Astrocyte (in vitro differentiated cells and primary cell): ENCODE measurements around the gene TXNL4A. TPM values are rescaled to one million over a fixed set of nuclear protein-coding genes. Genes with fewer than 3 reads are reported as not detected.
"Not testable (repeated sequence)": the region's sequence is repeated elsewhere in the genome, so short reads cannot be mapped to it uniquely, and the experiment has no call there.

Source experiments
- DNase-seq: peaks from one replicate; pipeline ENCODE4 v3.0.0-alpha.2; 2010; ENCODE audit warnings: low read depth
- FAIRE-seq: peaks from 2 replicates; lab custom pipeline; 2011; peaks lifted over from hg19 to GRCh38; lab: Jason Lieb, UNC
- H2AFZ ChIP-seq: 2 replicates; pipeline ENCODE4 v1.6.0; 2012; ENCODE audit warnings: low read depth, low read length, inconsistent platforms
- H3K27ac ChIP-seq: 2 replicates; pipeline ENCODE4 v1.5.1; 2011; ENCODE audit warnings: low read depth, low read length, inconsistent platforms
- H3K27me3 ChIP-seq: 2 replicates; pipeline ENCODE4 v1.6.0; 2011; ENCODE audit warnings: low read length, inconsistent platforms; ENCODE audit not compliant: insufficient read depth
- H3K36me3 ChIP-seq: 2 replicates; pipeline ENCODE4 v1.5.1; 2011; ENCODE audit warnings: low read length, inconsistent platforms; ENCODE audit not compliant: insufficient read depth
- H3K4me1 ChIP-seq: 2 replicates; pipeline ENCODE4 v1.5.1; 2011; ENCODE audit warnings: low read length, inconsistent platforms; ENCODE audit not compliant: insufficient read depth
- H3K4me2 ChIP-seq: 2 replicates; pipeline ENCODE4 v1.6.0; 2012; ENCODE audit warnings: low read length, inconsistent platforms
- H3K4me3 ChIP-seq: 2 replicates; pipeline ENCODE4 v1.5.1; 2011; ENCODE audit warnings: low read depth, mild to moderate bottlenecking, low read length, inconsistent platforms; ENCODE audit not compliant: insufficient read depth
- H3K79me2 ChIP-seq: 2 replicates; pipeline ENCODE4 v1.6.0; 2012; ENCODE audit warnings: mild to moderate bottlenecking, low read length, inconsistent platforms; ENCODE audit not compliant: insufficient read depth
- H3K9ac ChIP-seq: 2 replicates; pipeline ENCODE4 v1.6.0; 2012; ENCODE audit warnings: mild to moderate bottlenecking, low read length, inconsistent platforms
- H3K9me3 ChIP-seq: 2 replicates; pipeline ENCODE4 v1.5.1; 2012; ENCODE audit warnings: low read depth, mild to moderate bottlenecking, low read length, inconsistent platforms; ENCODE audit not compliant: insufficient read depth
- H4K20me1 ChIP-seq: 2 replicates; pipeline ENCODE4 v1.6.0; 2012; ENCODE audit warnings: low read length, inconsistent platforms; ENCODE audit not compliant: insufficient read depth
- H3K27ac Mint-ChIP-seq: one replicate; pipeline ENCODE4 v1.8.0; 2021; ENCODE audit warnings: mild to moderate bottlenecking, mixed read lengths; ENCODE audit not compliant: unreplicated experiment
- H3K27me3 Mint-ChIP-seq: one replicate; pipeline ENCODE4 v1.8.0; 2021; ENCODE audit warnings: low read depth, mixed read lengths; ENCODE audit not compliant: unreplicated experiment
- H3K36me3 Mint-ChIP-seq: one replicate; pipeline ENCODE4 v1.8.0; 2021; ENCODE audit warnings: low read depth, mixed read lengths; ENCODE audit not compliant: unreplicated experiment
- H3K4me1 Mint-ChIP-seq: one replicate; pipeline ENCODE4 v1.8.0; 2021; ENCODE audit warnings: low read depth, mixed read lengths; ENCODE audit not compliant: unreplicated experiment
- H3K4me3 Mint-ChIP-seq: one replicate; pipeline ENCODE4 v1.8.0; 2021; ENCODE audit warnings: mild to moderate bottlenecking, moderate library complexity, mixed read lengths; ENCODE audit not compliant: unreplicated experiment
- H3K9me3 Mint-ChIP-seq: one replicate; pipeline ENCODE4 v1.8.0; 2021; ENCODE audit warnings: mild to moderate bottlenecking, mixed read lengths; ENCODE audit not compliant: unreplicated experiment
- EZH2 ChIP-seq: IDR thresholded peaks from 2 replicates; pipeline ENCODE4 v1.6.1; 2012; ENCODE audit warnings: mild to moderate bottlenecking, low read length, inconsistent platforms; ENCODE audit not compliant: insufficient read depth
- total RNA-seq: library from RNA; stranded (reverse); gene quantifications from 2 replicates; pipeline ENCODE4 v1.2.1, GENCODE V29; 2021
- TF ChIP-seq, protein P1 (sequence below): IDR thresholded peaks from 2 replicates; pipeline ENCODE4 v1.5.1; 2011; ENCODE audit warnings: low read depth, mild to moderate bottlenecking, inconsistent platforms, low read length, moderate library complexity; ENCODE audit not compliant: insufficient read depth

The TXNL4A gene
- total RNA-seq, 1 donor from 2014 or later, result 135 TPM

DNA sequence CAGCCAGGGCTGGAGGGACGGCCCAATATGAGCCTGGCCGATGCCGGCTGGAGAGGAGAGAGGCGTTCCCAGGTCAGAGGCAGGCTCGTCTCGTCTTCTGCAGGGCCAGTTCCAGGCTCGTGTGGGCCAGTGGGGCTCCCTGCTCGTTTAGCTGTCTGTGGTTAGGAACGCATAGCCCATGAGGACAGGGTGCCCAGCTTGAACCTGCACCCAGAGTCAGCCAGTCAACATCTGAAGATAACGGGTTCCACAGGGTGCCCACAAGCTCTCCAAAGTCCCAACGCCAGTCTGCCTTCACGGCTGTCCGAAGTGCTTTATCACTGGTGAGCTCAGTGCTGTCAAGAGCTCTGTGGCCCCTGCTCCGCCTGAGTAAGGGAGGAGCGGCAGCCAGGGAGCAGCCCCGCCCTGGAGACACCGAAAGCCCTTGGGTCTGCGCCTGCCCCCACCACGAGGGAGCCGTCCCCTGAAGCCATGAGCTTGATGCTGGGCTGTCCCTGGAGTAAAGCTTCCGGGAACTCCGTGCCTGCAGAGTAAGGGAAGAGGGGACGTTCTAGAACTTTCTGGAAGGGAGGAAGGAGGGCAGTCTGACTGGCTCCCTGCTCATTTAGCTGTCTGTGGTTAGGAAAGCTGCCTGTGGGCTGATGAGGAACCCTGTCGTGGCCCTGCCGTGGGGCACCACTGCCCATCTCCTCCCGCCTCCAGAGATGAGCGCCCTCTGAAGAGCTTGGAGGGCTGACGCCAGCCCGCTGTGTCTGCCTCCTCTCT lies 26.7 kb downstream of the TXNL4A start:
- H4K20me1 ChIP-seq, result no peaks in the 10 kb centered on the region
- H3K36me3 Mint-ChIP-seq, result peaks cover 2% of the 10 kb centered on the region
- FAIRE-seq (no peak), DNase-seq (peak; percentile 29)
- H3K9ac ChIP-seq, result no peak overlapping the region
- peak overlapping the region; percentile 13 for H3K27ac Mint-ChIP-seq
- H3K9me3 ChIP-seq, result no peaks in the 10 kb centered on the region
- peak overlapping the region; percentile 33 for H3K4me2 ChIP-seq
- TF ChIP-seq, protein P1, sequence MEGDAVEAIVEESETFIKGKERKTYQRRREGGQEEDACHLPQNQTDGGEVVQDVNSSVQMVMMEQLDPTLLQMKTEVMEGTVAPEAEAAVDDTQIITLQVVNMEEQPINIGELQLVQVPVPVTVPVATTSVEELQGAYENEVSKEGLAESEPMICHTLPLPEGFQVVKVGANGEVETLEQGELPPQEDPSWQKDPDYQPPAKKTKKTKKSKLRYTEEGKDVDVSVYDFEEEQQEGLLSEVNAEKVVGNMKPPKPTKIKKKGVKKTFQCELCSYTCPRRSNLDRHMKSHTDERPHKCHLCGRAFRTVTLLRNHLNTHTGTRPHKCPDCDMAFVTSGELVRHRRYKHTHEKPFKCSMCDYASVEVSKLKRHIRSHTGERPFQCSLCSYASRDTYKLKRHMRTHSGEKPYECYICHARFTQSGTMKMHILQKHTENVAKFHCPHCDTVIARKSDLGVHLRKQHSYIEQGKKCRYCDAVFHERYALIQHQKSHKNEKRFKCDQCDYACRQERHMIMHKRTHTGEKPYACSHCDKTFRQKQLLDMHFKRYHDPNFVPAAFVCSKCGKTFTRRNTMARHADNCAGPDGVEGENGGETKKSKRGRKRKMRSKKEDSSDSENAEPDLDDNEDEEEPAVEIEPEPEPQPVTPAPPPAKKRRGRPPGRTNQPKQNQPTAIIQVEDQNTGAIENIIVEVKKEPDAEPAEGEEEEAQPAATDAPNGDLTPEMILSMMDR, result no peak
- no peak for TF ChIP-seq EZH2
- no peak overlapping the region for H3K27ac ChIP-seq
- peak overlapping the region; percentile 23 for H2AFZ ChIP-seq
- no peak overlapping the region for H3K4me3 Mint-ChIP-seq
- no peaks in the 10 kb centered on the region for H3K27me3 Mint-ChIP-seq
- peaks cover 40% of the 10 kb centered on the region for H3K4me1 ChIP-seq
- no peaks in the 10 kb centered on the region for H3K27me3 ChIP-seq
- H3K4me1 Mint-ChIP-seq, result peaks cover 31% of the 10 kb centered on the region
- H3K36me3 ChIP-seq, result no peaks in the 10 kb centered on the region
- H3K4me3 ChIP-seq, result no peak overlapping the region
- no peaks in the 10 kb centered on the region for H3K79me2 ChIP-seq
- no peaks in the 10 kb centered on the region for H3K9me3 Mint-ChIP-seq

DNA sequence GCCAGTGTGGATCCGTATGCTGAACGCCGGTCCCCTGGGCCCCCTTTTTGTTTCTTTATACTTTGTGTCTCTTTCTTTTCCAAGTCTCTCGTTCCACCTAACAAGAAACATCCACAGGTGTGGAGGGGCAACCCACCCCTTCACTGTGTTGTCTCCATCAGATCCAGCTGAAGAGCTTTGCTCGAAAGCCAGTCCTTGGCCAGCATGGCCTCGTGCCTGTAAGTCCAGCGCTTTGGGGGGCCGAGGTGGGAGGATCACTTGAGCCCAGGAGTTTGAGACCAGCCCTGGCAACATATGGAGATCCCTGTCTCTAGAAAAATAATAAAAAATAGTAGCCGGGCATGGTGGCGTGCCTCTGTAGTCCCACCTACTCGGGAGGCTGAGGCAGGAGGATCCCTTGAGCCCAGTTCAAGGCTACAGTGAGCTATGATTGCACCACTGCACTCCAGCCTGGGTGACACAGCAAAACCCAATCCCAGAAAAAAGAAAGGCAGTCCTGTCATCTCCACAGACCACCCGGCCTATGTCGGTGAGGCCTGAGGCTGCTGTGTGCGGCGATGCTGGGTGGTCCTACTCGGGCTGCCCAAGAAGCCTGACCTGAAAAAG lies 27.3 kb downstream of the TXNL4A start:
- Histone ChIP-seq H3K36me3 (no peaks in the 10 kb centered on the region), H3K27ac (no peak overlapping the region), H2AFZ (no peak overlapping the region), H3K9ac (no peak overlapping the region), H3K9me3 (no peaks in the 10 kb centered on the region), H3K4me2 (peak overlapping the region; percentile 69), H3K79me2 (no peaks in the 10 kb centered on the region), H4K20me1 (no peaks in the 10 kb centered on the region), H3K4me3 (no peak overlapping the region), H3K27me3 (no peaks in the 10 kb centered on the region), H3K4me1 (peaks cover 40% of the 10 kb centered on the region)
- no peak for FAIRE-seq
- Mint-ChIP-seq H3K27ac (no peak overlapping the region), H3K4me1 (peaks cover 31% of the 10 kb centered on the region), H3K4me3 (peak overlapping the region; percentile 27), H3K27me3 (no peaks in the 10 kb centered on the region), H3K36me3 (peaks cover 2% of the 10 kb centered on the region), H3K9me3 (no peaks in the 10 kb centered on the region)
- TF ChIP-seq, protein P1, result no peak
- TF ChIP-seq EZH2, result no peak
- DNase-seq, result no peak

DNA sequence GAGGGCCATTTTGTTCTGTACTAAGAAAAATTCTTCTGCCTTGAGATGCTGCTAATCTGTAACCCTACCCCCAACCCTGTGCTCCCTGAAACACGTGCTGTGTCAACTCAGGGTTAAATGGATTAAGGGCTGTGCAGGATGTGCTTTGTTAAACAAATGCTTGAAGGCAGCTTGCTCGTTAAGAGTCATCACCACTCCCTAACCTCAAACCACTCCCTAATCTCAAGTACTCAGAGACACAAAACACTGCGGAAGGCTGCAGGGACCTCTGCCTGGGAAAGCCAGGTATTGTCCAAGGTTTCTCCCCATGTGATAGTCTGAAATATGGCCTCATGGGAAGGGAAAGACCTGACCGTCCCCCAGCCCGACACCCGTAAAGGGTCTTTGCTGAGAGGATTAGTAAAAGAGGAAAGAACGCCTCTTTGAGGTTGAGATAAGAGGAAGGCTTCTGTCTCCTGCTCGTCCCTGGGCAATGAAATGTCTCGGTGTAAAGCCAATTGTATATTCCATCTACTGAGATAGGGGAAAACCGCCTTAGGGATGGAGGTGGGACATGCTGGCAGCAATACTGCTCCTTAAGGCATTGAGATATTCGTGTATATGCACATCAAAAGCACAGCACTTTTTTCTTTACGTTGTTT lies 28.1 kb downstream of the TXNL4A start:
- H3K79me2 ChIP-seq, FAIRE-seq, H4K20me1 ChIP-seq, H3K9me3 Mint-ChIP-seq, H3K27me3 Mint-ChIP-seq, H3K36me3 Mint-ChIP-seq, H3K9me3 ChIP-seq, H3K4me3 ChIP-seq, H3K27ac ChIP-seq, H3K4me3 Mint-ChIP-seq, H3K27me3 ChIP-seq, H3K36me3 ChIP-seq, H3K27ac Mint-ChIP-seq: not testable (repeated sequence)
- peaks cover 27% of the 10 kb centered on the region for H3K4me1 Mint-ChIP-seq
- peaks cover 38% of the 10 kb centered on the region for H3K4me1 ChIP-seq
- H2AFZ ChIP-seq, result peak overlapping the region; percentile 34
- H3K4me2 ChIP-seq, result peak overlapping the region; percentile 69
- peak; percentile 74 for DNase-seq
- H3K9ac ChIP-seq, result peak overlapping the region; percentile 14
